ENCODE data around the gene UST.

Gene UST

DNA sequence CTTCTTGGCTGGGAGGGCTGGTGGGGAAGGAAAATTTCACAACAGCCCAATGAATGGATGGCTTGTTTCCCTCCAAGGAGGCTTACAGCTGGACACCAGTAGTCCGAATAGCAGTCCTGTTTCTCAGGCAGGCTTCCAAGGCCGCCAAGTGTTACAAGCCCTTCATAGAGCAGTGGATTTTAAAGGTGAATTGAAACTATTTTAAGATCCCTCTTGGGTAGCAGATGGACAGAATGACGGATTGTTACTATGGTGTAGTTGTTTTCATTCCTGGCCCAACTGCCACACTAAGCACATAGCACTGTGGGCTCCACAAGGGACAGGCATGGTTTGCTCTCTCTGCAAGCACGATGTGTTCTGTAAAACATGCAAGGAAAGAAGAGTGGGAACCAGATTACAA, 367.3 kb downstream of the UST start:
- no CpG with 5 or more reads among the region's 4 CpGs for WGBS, 2 donors (ENCODE audit: extremely low coverage in 2 of 2, insufficient read length in 2 of 2, insufficient replicate concordance in 1 of 2)
- H2BK120ac ChIP-seq (ENCODE audit: low read depth, low read length): no peak overlapping the region
- no peak overlapping the region for H3K14ac ChIP-seq (ENCODE audit: low read length)
- H3K27me3 ChIP-seq (ENCODE audit: control insufficient read depth in 3 of 3, insufficient read depth in 3 of 3, low read depth in 1 of 3, low read length in 3 of 3): peaks cover 0 to 3% (median 0%) of the 10 kb centered on the region in 3 experiments
- H4K8ac ChIP-seq (ENCODE audit: low read depth, low read length): no peak overlapping the region
- H2BK12ac ChIP-seq (ENCODE audit: low read length): no peak overlapping the region
- H2AFZ ChIP-seq (ENCODE audit: low read length): no peak overlapping the region
- no peaks in the 10 kb centered on the region for H3K36me3 ChIP-seq (replicated peaks in 1 of 2; ENCODE audit: control insufficient read depth in 2 of 2, insufficient read depth in 2 of 2, low read length in 2 of 2)
- no peak overlapping the region for H3K27ac ChIP-seq (replicated peaks; ENCODE audit: low read length)
- H3K9me3 ChIP-seq (replicated peaks in 1 of 2; ENCODE audit: control insufficient read depth in 2 of 2, insufficient read depth in 1 of 2, low read depth in 1 of 2, low read length in 2 of 2): peaks cover 0 to 8% of the 10 kb centered on the region in 2 donors
- no peak overlapping the region for H3K18ac ChIP-seq (ENCODE audit: low read length)
- H3K4me2 ChIP-seq (ENCODE audit: insufficient read depth, low read length, poor library complexity, severe bottlenecking): no peak overlapping the region
- H3K4ac ChIP-seq (ENCODE audit: low read length): no peak overlapping the region
- H2BK5ac ChIP-seq (ENCODE audit: low read length): no peak overlapping the region
- no peak for DNase-seq (ENCODE audit: low spot score)
- H3K4me3 ChIP-seq (ENCODE audit: low read length in 2 of 2): no peak overlapping the region
- H2AK5ac ChIP-seq (ENCODE audit: low read depth, low read length): no peak overlapping the region
- H3K79me1 ChIP-seq (ENCODE audit: low read depth, low read length): no peaks in the 10 kb centered on the region
- no peak overlapping the region for H4K91ac ChIP-seq (ENCODE audit: low read depth, low read length, poor library complexity)
- H3K23ac ChIP-seq (ENCODE audit: low read depth, low read length, poor library complexity): no peak overlapping the region
- no peak overlapping the region for H2BK15ac ChIP-seq (ENCODE audit: low read length)
- no peaks in the 10 kb centered on the region for H3K4me1 ChIP-seq (ENCODE audit: control insufficient read depth in 2 of 2, insufficient read depth in 1 of 2, low read depth in 1 of 2, low read length in 2 of 2)
- no peak overlapping the region for H3K9ac ChIP-seq (ENCODE audit: low read depth, low read length, poor library complexity)

- Histone ChIP-seq H3K4me2 (ENCODE audit: insufficient read depth, low read length, poor library complexity, severe bottlenecking) (no peak overlapping the region), H3K36me3 (replicated peaks in 1 of 2; ENCODE audit: control insufficient read depth in 2 of 2, insufficient read depth in 2 of 2, low read length in 2 of 2) (no peaks in the 10 kb centered on the region), H2AK5ac (ENCODE audit: low read depth, low read length) (no peak overlapping the region), H2BK5ac (ENCODE audit: low read length) (no peak overlapping the region), H3K4me1 (ENCODE audit: control insufficient read depth in 2 of 2, insufficient read depth in 1 of 2, low read depth in 1 of 2, low read length in 2 of 2) (no peaks in the 10 kb centered on the region), H3K79me1 (ENCODE audit: low read depth, low read length) (no peaks in the 10 kb centered on the region), H3K27me3 (ENCODE audit: control insufficient read depth in 3 of 3, insufficient read depth in 3 of 3, low read depth in 1 of 3, low read length in 3 of 3) (peaks cover 0 to 5% (median 0%) of the 10 kb centered on the region in 3 experiments), H3K9me3 (replicated peaks in 1 of 2; ENCODE audit: control insufficient read depth in 2 of 2, insufficient read depth in 1 of 2, low read depth in 1 of 2, low read length in 2 of 2) (no peaks in the 10 kb centered on the region), H2BK12ac (ENCODE audit: low read length) (no peak overlapping the region), H2AFZ (ENCODE audit: low read length) (no peak overlapping the region), H2BK15ac (ENCODE audit: low read length) (no peak overlapping the region), H3K4me3 (ENCODE audit: low read length in 2 of 2) (no peak overlapping the region), H3K9ac (ENCODE audit: low read depth, low read length, poor library complexity) (no peak overlapping the region), H3K18ac (ENCODE audit: low read length) (no peak overlapping the region), H3K4ac (ENCODE audit: low read length) (no peak overlapping the region), H4K91ac (ENCODE audit: low read depth, low read length, poor library complexity) (no peak overlapping the region), H4K8ac (ENCODE audit: low read depth, low read length) (no peak overlapping the region), H3K27ac (replicated peaks; ENCODE audit: low read length) (no peak overlapping the region), H2BK120ac (ENCODE audit: low read depth, low read length) (no peak overlapping the region), H3K23ac (ENCODE audit: low read depth, low read length, poor library complexity) (no peak overlapping the region), H3K14ac (ENCODE audit: low read length) (no peak overlapping the region)
- no peak for DNase-seq (ENCODE audit: low spot score)
- no CpG with 5 or more reads among the region's 3 CpGs for WGBS, 2 donors (ENCODE audit: extremely low coverage in 2 of 2, insufficient read length in 2 of 2, insufficient replicate concordance in 1 of 2)
These were observed 372.2 kb downstream of the UST start for GRCh38 chr6:149118737-149119653.

- Histone ChIP-seq H4K91ac (ENCODE audit: low read depth, low read length, poor library complexity) (no peak overlapping the region), H3K9ac (ENCODE audit: low read depth, low read length, poor library complexity) (no peak overlapping the region), H3K79me1 (ENCODE audit: low read depth, low read length) (no peaks in the 10 kb centered on the region), H3K4me2 (ENCODE audit: insufficient read depth, low read length, poor library complexity, severe bottlenecking) (no peak overlapping the region), H2BK15ac (ENCODE audit: low read length) (no peak overlapping the region), H3K36me3 (replicated peaks in 1 of 2; ENCODE audit: control insufficient read depth in 2 of 2, insufficient read depth in 2 of 2, low read length in 2 of 2) (no peaks in the 10 kb centered on the region), H2BK120ac (ENCODE audit: low read depth, low read length) (no peak overlapping the region), H2BK12ac (ENCODE audit: low read length) (no peak overlapping the region), H3K18ac (ENCODE audit: low read length) (no peak overlapping the region), H3K27me3 (ENCODE audit: control insufficient read depth in 3 of 3, insufficient read depth in 3 of 3, low read depth in 1 of 3, low read length in 3 of 3) (peaks cover 0 to 3% (median 0%) of the 10 kb centered on the region in 3 experiments), H3K14ac (ENCODE audit: low read length) (no peak overlapping the region), H2BK5ac (ENCODE audit: low read length) (no peak overlapping the region), H3K4me3 (ENCODE audit: low read length in 2 of 2) (no peak overlapping the region), H3K4ac (ENCODE audit: low read length) (no peak overlapping the region), H3K23ac (ENCODE audit: low read depth, low read length, poor library complexity) (no peak overlapping the region), H3K4me1 (ENCODE audit: control insufficient read depth in 2 of 2, insufficient read depth in 1 of 2, low read depth in 1 of 2, low read length in 2 of 2) (no peaks in the 10 kb centered on the region), H2AK5ac (ENCODE audit: low read depth, low read length) (no peak overlapping the region), H2AFZ (ENCODE audit: low read length) (no peak overlapping the region), H3K9me3 (replicated peaks in 1 of 2; ENCODE audit: control insufficient read depth in 2 of 2, insufficient read depth in 1 of 2, low read depth in 1 of 2, low read length in 2 of 2) (no peaks in the 10 kb centered on the region), H3K27ac (replicated peaks; ENCODE audit: low read length) (no peak overlapping the region), H4K8ac (ENCODE audit: low read depth, low read length) (no peak overlapping the region)
- DNase-seq (ENCODE audit: low spot score): no peak
- whole genome bisulfite sequencing, 2 donors (ENCODE audit: extremely low coverage in 2 of 2, insufficient read length in 2 of 2, insufficient replicate concordance in 1 of 2): no CpG with 5 or more reads among the region's 4 CpGs
These were observed 376.3 kb downstream of the UST start for GRCh38 chr6:149122850-149123821.

DNA sequence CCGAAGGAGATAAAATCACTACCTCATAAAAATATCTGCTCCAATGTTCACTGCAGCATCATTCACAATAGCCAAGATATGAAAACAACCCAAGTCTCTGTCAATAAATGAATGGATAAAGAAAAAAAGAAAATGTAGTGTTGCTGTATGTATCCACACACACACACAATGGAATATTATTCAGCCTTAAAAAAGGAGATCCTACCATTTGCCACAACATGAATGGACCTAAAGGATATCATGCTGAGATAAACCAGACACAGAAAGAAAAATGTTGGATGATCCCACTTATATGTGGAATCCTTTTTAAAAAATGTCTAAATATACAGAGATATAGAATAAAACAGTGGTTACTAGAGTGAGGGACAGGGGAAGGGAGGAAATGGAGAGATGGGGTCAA, 378.5 kb downstream of the UST start:
- no peaks in the 10 kb centered on the region for H3K9me3 ChIP-seq (replicated peaks in 1 of 2; ENCODE audit: control insufficient read depth in 2 of 2, insufficient read depth in 1 of 2, low read depth in 1 of 2, low read length in 2 of 2)
- no peak overlapping the region for H3K4me2 ChIP-seq (ENCODE audit: insufficient read depth, low read length, poor library complexity, severe bottlenecking)
- H3K23ac ChIP-seq (ENCODE audit: low read depth, low read length, poor library complexity): no peak overlapping the region
- no peak overlapping the region for H2AK5ac ChIP-seq (ENCODE audit: low read depth, low read length)
- no peak overlapping the region for H2BK5ac ChIP-seq (ENCODE audit: low read length)
- H4K8ac ChIP-seq (ENCODE audit: low read depth, low read length): no peak overlapping the region
- H2AFZ ChIP-seq (ENCODE audit: low read length): no peak overlapping the region
- no peak overlapping the region for H3K9ac ChIP-seq (ENCODE audit: low read depth, low read length, poor library complexity)
- H2BK12ac ChIP-seq (ENCODE audit: low read length): no peak overlapping the region
- no peak overlapping the region for H2BK15ac ChIP-seq (ENCODE audit: low read length)
- H3K27me3 ChIP-seq (ENCODE audit: control insufficient read depth in 3 of 3, insufficient read depth in 3 of 3, low read depth in 1 of 3, low read length in 3 of 3): no peaks in the 10 kb centered on the region
- H3K14ac ChIP-seq (ENCODE audit: low read length): no peak overlapping the region
- H3K18ac ChIP-seq (ENCODE audit: low read length): no peak overlapping the region
- WGBS, 2 donors (ENCODE audit: extremely low coverage in 2 of 2, insufficient read length in 2 of 2, insufficient replicate concordance in 1 of 2): no CpG with 5 or more reads among the region's 1 CpG
- no peak overlapping the region for H3K4ac ChIP-seq (ENCODE audit: low read length)
- H4K91ac ChIP-seq (ENCODE audit: low read depth, low read length, poor library complexity): no peak overlapping the region
- no peak for DNase-seq (ENCODE audit: low spot score)
- no peaks in the 10 kb centered on the region for H3K4me1 ChIP-seq (ENCODE audit: control insufficient read depth in 2 of 2, insufficient read depth in 1 of 2, low read depth in 1 of 2, low read length in 2 of 2)
- H3K27ac ChIP-seq (replicated peaks; ENCODE audit: low read length): no peak overlapping the region
- no peak overlapping the region for H2BK120ac ChIP-seq (ENCODE audit: low read depth, low read length)
- H3K36me3 ChIP-seq (replicated peaks in 1 of 2; ENCODE audit: control insufficient read depth in 2 of 2, insufficient read depth in 2 of 2, low read length in 2 of 2): no peaks in the 10 kb centered on the region
- no peaks in the 10 kb centered on the region for H3K79me1 ChIP-seq (ENCODE audit: low read depth, low read length)
- no peak overlapping the region for H3K4me3 ChIP-seq (ENCODE audit: low read length in 2 of 2)
